B cell (primary cell): ENCODE data around the gene IL1RL2. TPM values are rescaled to one million over a fixed set of nuclear protein-coding genes. Genes with fewer than 3 reads are reported as not detected.

Source experiments
- ATAC-seq: fragments of 200-7000 bp; cut with Tn5 transposase; one replicate; pipeline ENCODE4 v1.10.0; 2021; ENCODE audit warnings: low read depth, mild to moderate bottlenecking, moderate number of reproducible peaks, moderate library complexity
- CTCF ChIA-PET: fragments of 350-600 bp; sonication (Branson Sonifier 250); formaldehyde crosslinking; loops from one replicate; lab custom pipeline; 2021; ENCODE audit warnings: antibody characterized with exemption, inconsistent platforms; lab: Charles Lee
- POLR2A ChIA-PET: fragments of 350-600 bp; sonication (Branson Sonifier 250); formaldehyde crosslinking; loops from one replicate; lab custom pipeline; 2021; ENCODE audit warnings: antibody characterized with exemption; lab: Charles Lee
- DNase-seq: peaks from one replicate; pipeline ENCODE4 v3.0.0; 2013
- H2AFZ ChIP-seq: 2 replicates; pipeline ENCODE4 v1.6.1; 2012; ENCODE audit warnings: mild to moderate bottlenecking, low read depth, low read length; ENCODE audit not compliant: insufficient read depth, poor library complexity, severe bottlenecking
- H3K27ac ChIP-seq, 2 donors: 1 replicate in 1 of 2; 2 replicates in 1 of 2; pipeline ENCODE4 v1.5.1; 2012 to 2013; ENCODE audit warnings: low read length in 2 of 2, mild to moderate bottlenecking in 2 of 2, moderate library complexity in 1 of 2
- H3K27me3 ChIP-seq, 4 experiments: fragments of 200-600 bp in 1 of 4; sonication (generic) in 1 of 4; replicated peaks in 1 of 4; 1 replicate in 2 of 4; 2 replicates in 2 of 4; pipeline versions ENCODE4 v1.6.1 to v1.7.0; 2013 to 2016; ENCODE audit warnings: low read length in 3 of 4, mild to moderate bottlenecking in 2 of 4, mixed read lengths in 1 of 4, moderate library complexity in 1 of 4; ENCODE audit not compliant: insufficient read depth in 4 of 4, control insufficient read depth in 3 of 4; ENCODE audit errors: control extremely low read depth in 1 of 4
- H3K36me3 ChIP-seq, 2 experiments: replicated peaks in 1 of 2; 1 replicate in 1 of 2; 2 replicates in 1 of 2; pipeline versions ENCODE4 v1.6.1 to v1.7.1; 2013; ENCODE audit warnings: low read length in 1 of 2; ENCODE audit not compliant: insufficient read depth in 2 of 2, control insufficient read depth in 1 of 2; ENCODE audit errors: control extremely low read depth in 1 of 2, extremely low read depth in 1 of 2
- H3K4me1 ChIP-seq, 2 donors: fragments of 200-600 bp in 1 of 2; sonication (generic) in 1 of 2; 1 replicate in 1 of 2; 2 replicates in 1 of 2; pipeline versions ENCODE4 v1.5.1 to v1.6.1; 2013 to 2017; ENCODE audit warnings: low read length in 2 of 2; ENCODE audit not compliant: control insufficient read depth in 2 of 2, insufficient read depth in 2 of 2
- H3K4me2 ChIP-seq: replicated peaks from 2 replicates; pipeline ENCODE3; 2012; ENCODE audit warnings: mild to moderate bottlenecking, low read depth, low read length; ENCODE audit not compliant: poor library complexity, severe bottlenecking
- H3K4me3 ChIP-seq, 5 experiments: fragments of 200-600 bp in 1 of 5; sonication (generic) in 1 of 5; 1 replicate in 3 of 5; 2 replicates in 2 of 5; pipeline versions ENCODE4 v1.5.1 to v1.7.0; 2011 to 2016; ENCODE audit warnings: low read length in 4 of 5, mild to moderate bottlenecking in 4 of 5, low read depth in 2 of 5, control low read depth in 1 of 5, moderate library complexity in 1 of 5; ENCODE audit not compliant: insufficient read depth in 1 of 5; ENCODE audit errors: control extremely low read depth in 1 of 5, extremely low read depth in 1 of 5
- H3K79me2 ChIP-seq: fragments of 200-600 bp; sonication (generic); one replicate; pipeline ENCODE4 v1.6.0; 2016; ENCODE audit warnings: low read length; ENCODE audit not compliant: control insufficient read depth, insufficient read depth
- H3K9ac ChIP-seq: fragments of 200-600 bp; sonication (generic); 2 replicates; pipeline ENCODE4 v1.6.1; 2017; ENCODE audit warnings: mild to moderate bottlenecking, low read length, moderate library complexity
- H3K9me3 ChIP-seq, 3 donors: one replicate each; pipeline versions ENCODE4 v1.6.1 to v1.7.1; 2013; ENCODE audit warnings: low read length in 2 of 3; ENCODE audit not compliant: control insufficient read depth in 2 of 3, insufficient read depth in 1 of 3; ENCODE audit errors: control extremely low read depth in 1 of 3
- H4K20me1 ChIP-seq: 2 replicates; pipeline ENCODE4 v1.6.0; 2012; ENCODE audit warnings: mild to moderate bottlenecking, low read length; ENCODE audit not compliant: insufficient read depth, control insufficient read depth, poor library complexity, severe bottlenecking
- H3K27ac Mint-ChIP-seq: one replicate; pipeline ENCODE4 v1.8.0; 2021; ENCODE audit warnings: mixed read lengths
- H3K27me3 Mint-ChIP-seq: one replicate; pipeline ENCODE4 v1.8.0; 2021; ENCODE audit warnings: mixed read lengths
- H3K4me1 Mint-ChIP-seq: one replicate; pipeline ENCODE4 v1.8.0; 2021; ENCODE audit warnings: mixed read lengths
- H3K4me3 Mint-ChIP-seq: one replicate; pipeline ENCODE4 v1.8.0; 2021; ENCODE audit warnings: mixed read lengths
- H3K9me3 Mint-ChIP-seq: one replicate; pipeline ENCODE4 v1.8.0; 2022; ENCODE audit warnings: mixed read lengths; ENCODE audit not compliant: insufficient read depth
- CTCF ChIP-seq: fragments of 200-600 bp; IDR thresholded peaks from one replicate; pipeline ENCODE4 v1.8.0; 2022; ENCODE audit warnings: antibody characterized with exemption, mild to moderate bottlenecking
- EZH2 ChIP-seq: IDR thresholded peaks from 2 replicates; pipeline ENCODE4 v1.6.1; 2012; ENCODE audit warnings: borderline replicate concordance, low read depth, mild to moderate bottlenecking, moderate library complexity, low read length; ENCODE audit not compliant: insufficient read depth, poor library complexity, severe bottlenecking
- WGBS: methylation state at CpG from one replicate; pipeline ENCODE4 v1.1.5; 2013; ENCODE audit warnings: missing lambda C conversion rate; ENCODE audit not compliant: insufficient coverage; 5-methylcytosine and 5-hydroxymethylcytosine counted together
- intact Hi-C: fragments of 100-400 bp; cut with micrococcal nuclease; formaldehyde crosslinking; loops from one replicate; pipeline ENCODE4 v1.10.0; 2022
- polyA plus RNA-seq: library from polyadenylated mRNA; depleted of rRNA; stranded (reverse); fragments of >200 nt; gene quantifications from 2 replicates; pipeline ENCODE4 v1.2.3, GENCODE V29; 2012
- total RNA-seq, 2 donors: library from RNA; stranded (reverse); fragments of 120-200 nt in 1 of 2; gene quantifications; 1 replicate in 1 of 2; 2 replicates in 1 of 2; pipeline versions ENCODE4 v1.2.3 to v1.2.4, GENCODE V29; 2013 to 2022

Gene IL1RL2
- total and polyA plus RNA-seq, 2 donors (not counting 1 experiment from before 2014, with no cell fraction given) = not detected

DNA sequence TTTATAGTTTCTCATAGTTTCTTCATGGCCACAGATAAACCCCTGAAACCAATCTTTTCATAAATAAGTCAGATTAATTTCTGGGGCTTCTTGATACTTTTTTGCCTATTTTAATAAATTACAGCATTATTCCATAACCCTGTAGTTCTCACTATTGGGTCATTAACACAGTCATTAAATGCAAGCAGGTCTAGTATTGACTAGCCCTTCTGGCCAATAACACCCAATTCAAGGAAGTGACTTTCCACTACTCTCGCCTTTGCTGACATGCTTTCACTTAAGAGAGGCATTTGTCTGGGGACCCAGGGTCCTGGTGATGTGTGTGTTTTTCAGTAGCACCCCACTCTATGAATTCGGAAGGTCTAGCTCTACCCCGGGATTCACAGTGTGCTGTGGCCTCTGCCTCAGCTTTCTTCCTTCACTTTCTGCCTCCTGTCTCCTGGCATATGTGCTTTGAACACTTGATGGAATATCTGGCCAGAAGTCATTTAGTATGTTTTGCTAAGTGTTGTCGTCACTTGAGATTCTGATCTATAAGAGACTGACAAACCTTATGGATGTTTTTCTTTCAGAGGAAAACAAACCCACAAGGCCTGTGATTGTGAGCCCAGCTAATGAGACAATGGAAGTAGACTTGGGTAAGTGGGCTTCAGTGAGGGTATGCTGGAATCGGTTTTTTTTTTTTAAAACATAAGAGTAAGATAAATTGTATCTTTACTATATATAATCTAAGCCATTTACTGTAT, 18.6 kb upstream of the IL1RL2 start:
- Histone ChIP-seq H3K36me3 (no peaks in the 10 kb centered on the region), H3K4me1 (no peaks in the 10 kb centered on the region), H3K4me3 (no peak overlapping the region), H3K27ac (no peak overlapping the region), H3K9me3 (no peaks in the 10 kb centered on the region), H2AFZ (no peak overlapping the region), H3K4me2 (no peak overlapping the region), H4K20me1 (no peaks in the 10 kb centered on the region), H3K27me3 (peaks cover 0 to 2% (median 0%) of the 10 kb centered on the region in 4 experiments), H3K79me2 (no peaks in the 10 kb centered on the region), H3K9ac (no peak overlapping the region)
- intact Hi-C loops = no loop called here
- TF ChIP-seq CTCF = no peak
- no peak for TF ChIP-seq EZH2
- POLR2A ChIA-PET = no interaction called here
- CTCF ChIA-PET = no interaction called here
- Mint-ChIP-seq H3K4me3 (no peak overlapping the region), H3K27ac (no peak overlapping the region), H3K4me1 (no peaks in the 10 kb centered on the region), H3K9me3 (no peaks in the 10 kb centered on the region), H3K27me3 (peaks cover 19% of the 10 kb centered on the region)
- no peak for ATAC-seq
- WGBS = 100% methylated on average over 2 of the region's 5 CpGs
- no peak for DNase-seq

- ATAC-seq (no peak), DNase-seq (no peak)
- H3K4me3 ChIP-seq = no peak overlapping the region
- WGBS = 80% methylated on average over 2 of the region's 5 CpGs
- H3K9me3 Mint-ChIP-seq = no peaks in the 10 kb centered on the region
- H2AFZ ChIP-seq = no peak overlapping the region
- H3K79me2 ChIP-seq = no peaks in the 10 kb centered on the region
- no peaks in the 10 kb centered on the region for H3K36me3 ChIP-seq
- intact Hi-C loops = no loop called here
- H3K4me1 Mint-ChIP-seq = no peaks in the 10 kb centered on the region
- ChIA-PET POLR2A (no interaction called here), CTCF (no interaction called here)
- H3K27me3 Mint-ChIP-seq = peaks cover 10% of the 10 kb centered on the region
- no peak overlapping the region for H3K4me3 Mint-ChIP-seq
- no peak overlapping the region for H3K9ac ChIP-seq
- no peak overlapping the region for H3K27ac Mint-ChIP-seq
- H3K4me2 ChIP-seq = no peak overlapping the region
- no peaks in the 10 kb centered on the region for H3K9me3 ChIP-seq
- H3K4me1 ChIP-seq = no peaks in the 10 kb centered on the region
- H3K27ac ChIP-seq = no peak overlapping the region
- no peak for TF ChIP-seq CTCF
- TF ChIP-seq EZH2 = no peak
- H3K27me3 ChIP-seq = no peaks in the 10 kb centered on the region
- no peaks in the 10 kb centered on the region for H4K20me1 ChIP-seq
These were observed 14.9 kb upstream of the IL1RL2 start for GRCh38 chr2:102171946-102172345.
